ENCODE data around the gene BLM.
"Not testable (repeated sequence)": the region's sequence is repeated elsewhere in the genome, so short reads cannot be mapped to it uniquely, and the experiment has no call there.

The BLM gene

DNA sequence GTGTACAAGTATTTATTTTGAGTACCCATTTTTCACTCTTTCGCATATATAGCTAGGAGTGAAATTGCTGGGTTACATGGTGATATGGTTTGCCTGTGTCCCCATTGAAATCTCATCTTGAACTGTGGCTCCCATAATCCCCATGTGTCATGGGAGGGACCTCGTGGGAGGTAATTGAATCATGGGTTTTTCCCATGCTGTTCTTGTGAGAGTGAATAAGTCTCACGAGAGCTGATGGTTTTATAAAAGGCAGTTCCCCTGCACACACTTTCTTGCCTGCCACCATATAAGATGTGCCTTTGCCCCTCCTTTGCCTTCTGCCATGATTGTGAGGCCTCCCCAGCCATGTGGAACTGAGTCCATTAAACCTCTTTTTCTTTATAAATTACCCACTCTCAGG lies 23.4 kb downstream of the BLM start:
- not testable (repeated sequence) for DNase-seq

DNA sequence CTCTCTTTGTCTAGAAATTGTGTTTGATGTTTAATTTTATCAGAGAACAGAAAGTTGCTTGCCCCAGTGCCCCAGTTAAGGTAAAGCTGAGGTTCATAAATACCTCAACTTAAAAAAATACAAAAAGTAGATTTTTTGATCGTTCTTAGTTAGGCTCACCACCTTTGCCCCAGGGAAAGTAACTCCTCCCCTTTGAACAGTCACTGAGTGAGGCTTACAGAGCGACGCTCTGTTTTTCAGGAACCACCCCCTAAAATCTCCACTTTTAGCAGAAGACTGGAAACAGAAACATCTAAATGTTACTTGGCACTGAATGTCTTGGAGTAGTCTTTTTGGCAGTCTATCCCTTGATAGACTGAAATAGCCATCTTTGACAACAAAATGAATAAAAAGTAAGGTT lies 24.9 kb downstream of the BLM start:
- DNase-seq, result no peak

DNA sequence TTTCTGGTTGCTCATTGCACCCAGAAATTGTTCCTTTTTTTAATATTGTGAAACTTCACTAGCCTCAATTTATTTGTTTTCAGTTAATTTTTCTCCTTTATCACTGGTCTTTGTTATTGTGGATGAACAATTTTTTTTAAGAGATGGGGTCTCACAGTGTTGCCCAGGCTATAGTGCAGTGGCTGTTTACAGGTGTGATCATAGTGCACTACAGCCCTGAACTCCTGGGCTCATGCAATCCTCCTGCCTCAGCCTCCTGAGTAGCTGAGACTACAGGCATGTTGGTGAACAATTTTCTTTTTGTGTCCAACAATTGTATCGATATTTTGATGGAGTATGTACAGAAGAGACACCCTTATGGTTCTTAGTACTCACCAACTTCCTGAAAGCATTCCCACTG lies 26.3 kb downstream of the BLM start:
- no peak for DNase-seq

DNA sequence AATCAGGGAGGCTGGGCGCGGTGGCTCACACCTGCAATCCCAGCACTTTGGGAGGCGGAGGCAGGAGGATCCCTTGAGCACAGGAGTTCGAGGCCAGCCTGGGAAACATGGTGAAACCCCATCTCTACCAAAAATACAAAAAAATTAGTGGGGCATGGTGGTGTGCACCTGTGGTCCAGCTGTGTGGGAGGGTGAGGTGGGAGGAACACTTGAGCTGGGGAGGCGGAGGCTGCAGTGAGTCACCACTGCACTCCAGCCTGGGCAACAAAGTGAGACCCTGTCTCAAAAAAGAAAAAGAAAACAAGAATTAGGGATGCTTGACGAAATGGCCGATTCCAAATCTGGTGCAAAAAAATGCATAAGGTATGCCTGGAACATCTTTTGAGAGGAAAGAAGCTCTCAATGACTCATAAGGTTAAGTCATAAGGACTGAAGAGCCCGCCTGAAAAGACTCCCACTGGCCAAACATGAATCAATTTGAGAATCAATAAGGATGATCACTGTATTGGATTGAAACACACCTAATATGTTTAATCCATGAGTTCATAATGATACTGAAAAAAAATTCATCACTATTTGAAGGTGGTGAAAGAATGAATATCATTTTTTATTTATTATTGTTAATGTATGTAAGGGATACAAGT lies 27.7 kb downstream of the BLM start:
- no peak for DNase-seq

DNA sequence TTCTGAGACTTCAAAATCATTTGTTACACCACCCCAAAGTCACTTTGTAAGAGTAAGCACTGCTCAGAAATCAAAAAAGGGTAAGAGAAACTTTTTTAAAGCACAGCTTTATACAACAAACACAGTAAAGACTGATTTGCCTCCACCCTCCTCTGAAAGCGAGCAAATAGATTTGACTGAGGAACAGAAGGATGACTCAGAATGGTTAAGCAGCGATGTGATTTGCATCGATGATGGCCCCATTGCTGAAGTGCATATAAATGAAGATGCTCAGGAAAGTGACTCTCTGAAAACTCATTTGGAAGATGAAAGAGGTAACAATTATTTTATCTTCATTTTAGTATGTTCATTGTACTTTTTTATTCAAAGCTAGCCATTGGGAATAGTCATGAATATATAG lies 32.6 kb downstream of the BLM start:
- DNase-seq, result no peak

DNA sequence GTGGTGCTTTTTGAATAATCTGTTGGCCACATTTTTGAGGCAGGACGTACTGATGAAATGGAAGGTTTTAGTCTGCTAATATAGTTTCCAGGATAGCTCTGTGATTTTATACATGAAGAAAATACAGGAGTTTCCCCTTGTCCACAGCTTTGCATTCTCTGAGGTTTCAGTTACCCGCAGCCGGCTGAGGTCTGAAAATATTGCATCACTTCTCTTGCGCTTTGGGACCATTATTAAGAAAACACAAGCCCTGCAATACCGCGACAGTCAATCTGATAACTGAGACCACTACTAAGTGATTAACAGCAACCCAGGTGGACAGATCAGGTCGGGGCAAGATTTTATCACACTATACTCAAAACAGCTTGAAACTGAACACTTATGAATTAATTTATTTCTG lies 33.0 kb downstream of the BLM start:
- DNase-seq, result peak; percentile 25 to 39

DNA sequence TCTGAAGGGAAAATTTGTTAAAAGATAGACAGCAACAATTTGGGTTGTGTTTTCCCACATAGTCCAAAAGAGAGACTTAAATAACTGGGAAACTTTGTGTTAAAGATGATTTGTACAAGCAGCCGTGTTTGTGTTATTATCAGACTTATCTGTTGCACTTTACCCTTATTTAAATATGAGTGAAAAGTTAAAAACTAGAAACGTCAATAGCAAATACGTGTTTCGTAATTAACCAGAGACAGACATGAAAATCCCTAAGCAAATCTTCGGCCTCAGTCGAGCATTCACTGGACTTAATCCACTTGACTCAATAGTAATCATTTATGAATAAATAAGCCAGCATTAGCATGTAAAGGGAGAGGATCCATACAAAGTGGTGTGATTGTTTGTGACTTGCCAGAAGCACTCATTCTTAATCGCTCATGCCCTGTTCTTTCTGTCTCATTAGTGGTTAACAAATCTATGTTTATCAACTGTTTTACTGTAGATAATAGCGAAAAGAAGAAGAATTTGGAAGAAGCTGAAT lies 34.2 kb downstream of the BLM start:
- no peak for DNase-seq

DNA sequence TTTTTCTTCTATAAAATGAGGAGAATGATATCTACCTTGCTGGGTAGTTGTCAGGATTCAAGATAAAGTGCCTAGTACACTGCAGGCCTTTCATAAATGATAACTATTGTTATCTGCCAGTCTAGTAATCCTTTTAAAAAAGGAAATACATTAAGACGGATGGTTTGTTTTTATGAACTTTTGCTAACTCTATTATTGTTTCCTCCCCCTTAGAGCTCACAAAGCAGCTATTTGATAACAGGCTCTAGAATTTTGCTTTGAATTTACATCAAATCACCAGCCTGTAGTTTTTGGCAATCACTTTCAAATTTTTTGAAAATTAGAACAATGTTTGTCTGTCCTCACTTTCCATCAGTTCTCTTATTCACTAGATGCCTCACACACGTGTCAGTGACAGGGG lies 39.8 kb downstream of the BLM start:
- DNase-seq, result no peak

DNA sequence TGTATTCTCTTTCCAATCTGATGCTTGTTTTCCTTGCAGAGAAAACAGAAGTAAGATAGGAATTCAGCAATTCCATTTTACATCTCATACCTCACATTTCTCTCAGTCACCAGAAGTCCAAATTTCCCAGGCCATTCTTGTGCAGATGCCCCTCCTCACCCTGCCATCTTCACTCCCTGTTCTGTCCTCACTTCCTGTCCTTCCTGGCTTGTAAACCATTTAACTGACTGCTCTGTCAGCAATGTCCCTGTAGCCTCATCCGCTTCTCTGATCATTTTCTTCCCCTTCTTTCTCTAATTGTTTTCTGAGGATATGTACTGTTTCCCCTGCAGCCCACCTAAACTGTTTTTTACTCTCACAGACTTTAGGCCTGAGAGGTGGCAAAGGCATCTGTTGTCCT lies 40.3 kb downstream of the BLM start:
- DNase-seq, result no peak

DNA sequence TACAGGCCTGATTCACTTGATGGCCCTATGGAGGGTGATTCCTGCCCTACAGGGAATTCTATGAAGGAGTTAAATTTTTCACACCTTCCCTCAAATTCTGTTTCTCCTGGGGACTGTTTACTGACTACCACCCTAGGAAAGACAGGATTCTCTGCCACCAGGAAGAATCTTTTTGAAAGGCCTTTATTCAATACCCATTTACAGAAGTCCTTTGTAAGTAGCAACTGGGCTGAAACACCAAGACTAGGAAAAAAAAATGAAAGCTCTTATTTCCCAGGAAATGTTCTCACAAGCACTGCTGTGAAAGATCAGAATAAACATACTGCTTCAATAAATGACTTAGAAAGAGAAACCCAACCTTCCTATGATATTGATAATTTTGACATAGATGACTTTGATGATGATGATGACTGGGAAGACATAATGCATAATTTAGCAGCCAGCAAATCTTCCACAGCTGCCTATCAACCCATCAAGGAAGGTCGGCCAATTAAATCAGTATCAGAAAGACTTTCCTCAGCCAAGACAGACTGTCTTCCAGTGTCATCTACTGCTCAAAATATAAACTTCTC lies 43.6 kb downstream of the BLM start:
- DNase-seq, result no peak

DNA sequence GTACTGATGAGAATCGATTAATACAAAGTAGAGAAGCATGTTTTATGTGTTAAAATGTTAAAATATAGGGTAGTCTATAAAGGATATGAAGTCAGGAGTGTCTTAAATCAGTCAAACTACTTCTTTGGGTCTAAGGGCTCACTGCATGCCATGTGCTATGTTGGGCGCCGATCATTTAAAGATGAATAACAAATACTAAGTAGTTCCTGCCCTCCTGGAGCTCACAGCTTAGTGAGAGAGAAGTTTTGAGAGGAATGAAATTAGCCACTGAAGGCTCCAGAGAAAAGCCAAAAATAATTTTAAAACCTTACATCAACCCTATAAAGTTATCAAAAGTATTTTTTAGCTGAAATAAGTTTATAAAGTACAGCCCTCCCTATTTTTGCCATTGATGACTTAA lies 44.5 kb downstream of the BLM start:
- no peak for DNase-seq

DNA sequence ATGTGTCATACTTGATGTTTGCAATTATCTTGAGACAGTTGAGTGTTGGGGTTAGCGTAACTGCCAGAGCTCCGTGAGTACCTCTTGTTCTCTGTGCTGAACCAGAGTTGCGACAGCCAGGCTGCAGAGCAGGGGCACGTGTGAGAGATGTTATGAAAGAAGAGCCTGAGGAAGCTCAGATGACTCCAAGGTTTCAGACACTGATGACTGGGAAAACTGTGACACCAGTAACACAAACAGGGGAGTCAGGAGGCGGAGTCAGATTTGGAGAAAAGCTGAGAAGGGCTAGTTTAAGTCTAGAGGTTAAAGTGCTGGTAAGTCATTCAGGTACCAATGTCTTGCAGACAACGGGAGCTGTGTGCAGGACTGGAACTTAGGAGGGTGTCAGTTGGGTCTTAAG lies 45.0 kb downstream of the BLM start:
- peak in 1 of 2 donors; percentile 68 for DNase-seq

DNA sequence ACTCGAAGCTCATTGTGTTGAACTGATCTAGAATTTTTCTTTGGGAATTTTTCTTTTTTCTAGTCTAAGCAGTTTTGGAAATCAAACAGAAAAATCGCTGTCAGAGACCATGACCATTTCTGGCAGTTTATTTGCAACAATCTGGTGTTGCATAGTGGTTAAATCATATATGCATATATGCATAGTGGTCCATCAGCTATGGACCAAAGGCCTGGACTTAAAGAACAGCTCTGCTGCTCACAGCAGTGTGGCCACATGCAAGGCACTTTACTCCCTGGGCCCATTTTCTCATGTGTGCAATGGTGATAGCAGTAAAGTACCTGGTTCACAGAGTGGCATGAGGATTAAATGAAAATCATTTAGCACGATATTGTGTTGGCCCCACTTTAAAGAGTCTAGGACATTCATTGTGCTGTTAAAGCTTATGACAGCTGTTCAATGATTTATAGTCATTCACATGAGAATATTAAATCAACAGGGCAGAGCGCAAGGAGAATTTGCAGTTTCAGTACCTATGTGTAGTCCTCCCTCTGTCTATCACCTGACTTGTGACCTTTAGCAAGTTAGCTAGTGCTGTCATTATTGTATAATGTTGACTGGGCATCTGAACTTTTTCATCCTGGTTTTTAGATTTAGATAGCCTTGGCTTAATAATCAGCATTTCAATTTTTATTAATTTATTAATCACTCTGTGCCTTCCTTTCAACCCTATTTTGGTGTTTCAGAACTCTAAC lies 46.4 kb downstream of the BLM start:
- DNase-seq, result no peak

DNA sequence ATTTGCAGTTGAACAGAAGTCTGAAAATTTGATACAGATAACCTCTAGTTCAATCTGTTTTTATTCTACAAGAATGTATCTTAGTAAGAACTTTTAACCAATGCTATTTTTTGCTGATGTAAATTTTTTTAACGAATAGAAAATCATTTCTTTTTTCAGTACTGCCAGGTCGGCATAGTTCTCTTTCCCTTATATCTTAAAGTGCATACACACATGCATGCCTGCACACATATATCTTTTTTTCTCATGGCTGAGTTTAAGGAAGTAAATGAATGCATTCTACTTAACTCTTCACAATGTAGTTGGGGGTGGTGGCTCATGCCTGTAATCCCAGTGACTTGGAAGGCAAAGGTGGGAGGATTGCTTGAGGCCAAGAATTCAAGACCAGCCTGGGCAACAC lies 48.4 kb downstream of the BLM start:
- DNase-seq, result no peak

DNA sequence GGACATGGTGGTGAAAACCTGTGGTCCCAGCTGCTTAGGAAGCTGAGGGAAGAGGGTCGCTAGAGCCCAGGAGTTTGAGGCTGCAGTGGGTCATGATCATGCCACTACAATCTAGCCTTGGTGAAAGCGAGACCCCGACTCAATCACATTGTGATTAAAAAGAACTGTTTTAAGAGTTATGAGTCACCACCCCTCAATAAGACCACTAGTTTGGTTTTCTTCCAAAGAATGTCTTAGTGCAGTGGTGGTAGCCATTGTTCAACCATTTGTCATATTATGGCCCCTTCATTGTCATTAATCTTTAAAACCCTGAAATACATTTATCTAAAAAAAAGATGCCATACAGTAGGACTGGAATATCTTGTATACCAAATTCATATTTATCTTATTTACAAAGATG lies 48.8 kb downstream of the BLM start:
- DNase-seq, result no peak

DNA sequence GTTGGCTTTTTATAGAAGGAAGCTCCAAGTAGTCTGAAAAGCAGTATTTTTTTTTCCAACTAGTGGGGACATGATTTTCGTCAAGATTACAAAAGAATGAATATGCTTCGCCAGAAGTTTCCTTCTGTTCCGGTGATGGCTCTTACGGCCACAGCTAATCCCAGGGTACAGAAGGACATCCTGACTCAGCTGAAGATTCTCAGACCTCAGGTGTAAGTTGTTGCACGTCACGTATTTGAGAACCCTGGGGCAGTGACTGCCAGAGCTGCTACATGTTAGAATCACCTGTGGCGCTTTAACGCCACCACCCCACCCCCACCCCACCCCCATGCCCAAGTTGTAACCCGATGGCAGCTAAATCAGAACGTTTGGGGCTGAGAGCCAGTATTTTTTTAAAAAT lies 52.2 kb downstream of the BLM start:
- DNase-seq, result no peak

DNA sequence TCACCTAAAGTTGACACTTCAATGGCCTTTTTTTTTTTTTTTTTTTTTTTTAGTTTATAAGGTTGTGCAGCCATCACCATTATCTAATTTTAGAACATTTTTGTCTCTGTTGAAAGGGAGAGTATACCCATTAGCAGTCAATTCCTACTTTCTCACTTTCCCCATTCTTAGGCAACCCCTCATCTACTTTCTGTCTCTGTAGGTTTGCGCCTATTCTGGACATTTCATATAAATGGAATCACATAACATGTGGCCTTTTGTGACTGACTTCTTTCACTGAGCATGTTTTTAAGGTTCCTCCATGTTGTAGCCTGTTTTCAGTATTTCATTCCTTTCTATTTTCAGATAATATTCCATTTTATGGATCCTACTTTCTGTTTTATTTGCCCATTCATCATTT lies 56.3 kb downstream of the BLM start:
- DNase-seq, result no peak

DNA sequence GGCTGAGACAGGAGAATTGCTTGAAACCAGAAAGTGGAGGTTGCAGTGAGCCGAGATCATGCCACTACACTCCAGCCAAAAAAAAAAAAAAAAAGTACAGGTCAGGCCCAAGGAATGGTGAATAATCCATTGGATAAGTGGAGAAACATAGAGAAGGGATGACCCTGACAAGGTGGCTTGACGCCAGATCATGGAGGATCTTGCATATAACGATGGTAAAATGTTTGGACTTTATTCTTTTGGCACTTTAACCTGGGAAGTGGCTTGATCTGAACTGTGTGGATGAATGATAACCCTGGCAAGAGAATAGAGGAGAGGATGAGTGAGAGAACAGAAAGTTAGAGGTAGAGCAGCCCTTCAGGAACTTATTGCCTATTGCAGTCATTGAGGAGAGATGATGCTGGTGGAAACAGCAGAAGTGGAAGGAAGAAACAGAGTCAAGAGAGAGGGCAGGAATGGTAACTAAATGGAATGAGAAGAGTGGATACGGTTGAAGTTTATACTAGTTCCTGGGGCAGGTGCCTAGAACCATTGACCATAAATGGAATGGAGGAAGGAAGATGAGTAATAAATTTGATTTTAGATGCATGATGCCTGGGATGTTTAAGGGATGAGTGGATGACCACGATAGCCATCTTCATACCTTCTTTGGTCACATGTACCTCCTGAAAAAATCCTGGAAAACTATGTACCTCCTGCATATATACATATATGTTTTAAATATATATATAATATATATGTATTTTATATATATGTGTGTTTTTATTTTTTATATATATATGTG lies 57.8 kb downstream of the BLM start:
- no peak for DNase-seq

DNA sequence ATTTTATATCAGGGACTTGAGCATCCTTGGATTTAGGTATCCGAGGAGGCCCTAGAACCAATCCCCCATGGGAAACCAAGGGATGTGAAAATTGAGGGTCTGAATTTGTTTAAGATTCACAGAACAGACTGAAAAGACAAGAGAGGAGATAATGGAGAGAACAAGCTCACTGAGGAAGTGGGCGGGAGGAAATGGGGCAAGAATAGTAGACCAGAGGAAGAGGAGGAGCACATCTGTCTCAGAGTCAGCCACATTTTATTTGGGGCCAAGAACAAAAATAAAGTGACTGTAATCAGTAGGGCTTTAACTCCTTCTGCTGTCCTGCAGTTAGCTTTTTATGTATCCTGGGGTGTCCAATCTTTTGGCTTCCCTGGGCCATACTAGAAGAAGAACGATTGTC lies 63.8 kb downstream of the BLM start:
- DNase-seq, result peak in 1 of 2 donors; percentile 6

DNA sequence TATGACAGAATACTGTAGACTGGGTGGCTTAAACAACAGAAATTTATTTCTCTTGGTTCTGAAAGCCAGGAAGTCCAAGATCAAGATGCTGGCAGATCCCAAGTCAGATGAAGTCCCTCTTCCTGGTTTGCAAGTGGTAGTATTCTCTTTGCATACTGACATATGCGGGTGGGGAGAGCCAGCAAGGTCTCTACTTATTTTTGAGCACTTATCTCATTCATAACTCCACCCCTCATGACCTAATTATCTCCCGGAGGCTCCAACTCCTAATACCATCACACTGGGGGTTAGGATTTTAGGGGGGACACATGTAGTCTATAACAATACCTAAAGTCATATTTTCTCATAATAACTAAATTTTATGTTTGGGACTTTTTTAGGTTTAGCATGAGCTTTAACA lies 65.3 kb downstream of the BLM start:
- no peak for DNase-seq

DNA sequence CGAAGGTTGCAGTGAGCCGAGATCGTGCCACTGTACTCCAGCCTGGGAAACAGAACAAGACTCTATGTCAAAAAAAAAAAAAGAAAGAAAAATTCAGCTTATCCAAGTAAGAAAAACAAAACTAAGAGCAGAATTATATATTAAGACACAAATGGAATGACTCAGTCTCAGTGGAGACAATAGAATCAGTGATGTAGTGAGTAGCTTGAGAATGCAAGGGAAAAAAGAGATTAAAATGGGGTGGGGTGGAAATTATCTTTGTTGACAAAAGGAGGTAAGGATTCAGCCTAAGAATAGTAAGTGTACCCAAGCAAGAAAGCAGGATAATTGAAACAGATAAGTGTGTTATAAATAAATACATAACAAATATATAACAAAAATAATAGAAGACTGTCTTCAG lies 70.7 kb downstream of the BLM start:
- no peak for DNase-seq

DNA sequence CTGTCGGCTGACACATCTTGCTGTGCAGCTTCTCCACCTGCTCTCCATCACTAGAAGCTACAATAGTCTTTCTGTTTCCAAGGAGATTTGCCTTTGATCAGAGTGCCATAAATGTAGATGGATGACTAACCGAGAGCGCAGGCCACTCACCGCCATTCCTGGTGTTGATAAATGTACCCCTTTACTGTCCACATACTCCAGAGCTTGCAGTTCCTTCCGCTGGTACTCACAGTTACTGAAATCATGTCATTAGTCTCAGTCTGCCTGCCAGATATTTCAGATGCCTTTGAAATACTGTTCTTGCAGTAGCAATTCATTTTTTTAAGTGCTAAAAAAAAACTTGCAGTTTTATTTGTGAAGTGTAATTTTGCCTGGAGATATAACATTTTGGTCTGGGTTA lies 72.3 kb downstream of the BLM start:
- no peak for DNase-seq

DNA sequence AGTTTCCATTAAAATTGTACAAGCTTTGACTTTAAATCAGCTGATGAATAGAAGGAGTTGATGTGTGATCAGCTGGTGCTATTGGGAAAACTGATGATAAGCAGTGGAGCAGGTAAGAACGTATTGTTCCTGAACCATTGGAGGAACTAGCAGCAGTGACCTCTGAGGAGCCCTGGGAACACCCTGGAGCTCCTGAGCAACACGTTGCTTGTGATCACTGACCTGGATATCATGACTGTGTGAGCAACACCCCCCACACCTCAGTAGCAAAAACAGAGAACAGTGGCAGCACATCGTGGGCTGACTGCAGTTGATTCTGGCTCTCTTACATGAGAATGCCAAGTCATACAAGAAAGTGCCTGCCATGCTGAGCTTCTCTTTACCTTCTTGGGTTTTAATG lies 72.9 kb downstream of the BLM start:
- DNase-seq, result no peak

DNA sequence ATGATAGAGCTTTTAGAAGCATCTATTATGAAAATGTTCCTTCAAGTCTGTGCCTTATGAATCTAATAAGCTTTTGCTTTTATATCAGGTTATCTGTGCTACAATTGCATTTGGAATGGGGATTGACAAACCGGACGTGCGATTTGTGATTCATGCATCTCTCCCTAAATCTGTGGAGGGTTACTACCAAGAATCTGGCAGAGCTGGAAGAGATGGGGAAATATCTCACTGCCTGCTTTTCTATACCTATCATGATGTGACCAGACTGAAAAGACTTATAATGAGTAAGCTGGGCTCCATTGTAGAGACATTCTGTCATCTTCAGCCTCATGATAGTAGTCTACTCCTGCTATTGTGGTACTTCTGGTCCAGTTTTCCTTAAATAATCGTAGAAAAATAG lies 73.4 kb downstream of the BLM start:
- no peak for DNase-seq

Data from CD4-positive, alpha-beta T cell treated with Interleukin-4 for 1 hour (primary cell).